NCI-H1436 (cell line): ENCODE results near the gene CUTC.

Experiments
- DNase-seq: peaks from one replicate; lab custom pipeline; 2025; lab: John Stamatoyannopoulos, UW

Gene CUTC

GRCh38 chr10:99784016-99784726, 52.1 kb downstream of the CUTC start:
- no peak for DNase-seq

GRCh38 chr10:99784727-99785441, 52.9 kb downstream of the CUTC start:
- no peak for DNase-seq

- DNase-seq = no peak
Measured at GRCh38 chr10:99785646-99786045, 53.6 kb downstream of the CUTC start.

- no peak for DNase-seq
Measured at GRCh38 chr10:99787311-99787710, 55.3 kb downstream of the CUTC start.

GRCh38 chr10:99787782-99788445, 55.9 kb downstream of the CUTC start:
- DNase-seq = no peak

- DNase-seq = no peak
Measured at GRCh38 chr10:99788598-99789256, 56.7 kb downstream of the CUTC start.

GRCh38 chr10:99791831-99792230, 59.8 kb downstream of the CUTC start:
- DNase-seq = no peak

GRCh38 chr10:99793819-99794218, 61.8 kb downstream of the CUTC start:
- no peak for DNase-seq

GRCh38 chr10:99796928-99797327, 64.9 kb downstream of the CUTC start:
- DNase-seq = no peak

GRCh38 chr10:99798031-99798430, 66.0 kb downstream of the CUTC start:
- DNase-seq = no peak

GRCh38 chr10:99798920-99799319, 66.9 kb downstream of the CUTC start:
- DNase-seq = no peak

- no peak for DNase-seq
Measured at GRCh38 chr10:99799613-99800012, 67.6 kb downstream of the CUTC start.

GRCh38 chr10:99804471-99804870, 72.4 kb downstream of the CUTC start:
- DNase-seq = no peak

GRCh38 chr10:99805190-99805589, 73.2 kb downstream of the CUTC start:
- no peak for DNase-seq
